Measurements from ENCODE around the gene WNT11.

WNT11 gene

DNA sequence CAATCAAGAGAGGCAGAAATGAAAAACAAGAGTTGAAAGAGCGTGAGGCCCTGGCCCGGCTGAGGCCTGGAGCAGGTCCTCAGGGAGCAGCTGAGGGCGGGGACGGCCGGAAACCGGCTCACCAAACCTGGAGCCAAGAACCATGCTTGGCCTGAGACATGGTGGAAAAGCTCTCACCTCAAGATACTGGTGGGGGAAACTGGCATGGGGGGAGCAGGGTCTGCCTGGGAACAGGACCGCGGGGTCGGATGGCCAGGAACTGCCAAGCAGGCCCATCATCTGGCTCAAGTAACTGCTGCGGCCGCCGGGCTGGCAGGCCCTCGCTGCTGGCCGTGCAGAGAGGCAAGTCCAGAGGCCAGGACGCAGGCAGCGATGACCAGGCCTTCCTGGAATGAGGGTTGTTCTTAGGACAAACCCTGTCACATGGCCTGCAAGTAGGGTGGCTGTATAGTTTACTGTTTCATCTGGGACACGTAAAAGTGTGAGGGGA, 18.9 kb upstream of the WNT11 start:
- Histone ChIP-seq H3K27ac (ENCODE audit: low read depth, low read length) (no peak overlapping the region), H3K27me3 (ENCODE audit: control insufficient read depth, insufficient read depth, low read length) (no peaks in the 10 kb centered on the region), H3K9ac (ENCODE audit: low read length) (no peak overlapping the region), H3K4me1 (ENCODE audit: control insufficient read depth, insufficient read depth, low read length) (no peaks in the 10 kb centered on the region), H3K36me3 (ENCODE audit: control insufficient read depth, insufficient read depth, low read length) (no peaks in the 10 kb centered on the region), H3K4me3 (ENCODE audit: low read length) (no peak overlapping the region)

DNA sequence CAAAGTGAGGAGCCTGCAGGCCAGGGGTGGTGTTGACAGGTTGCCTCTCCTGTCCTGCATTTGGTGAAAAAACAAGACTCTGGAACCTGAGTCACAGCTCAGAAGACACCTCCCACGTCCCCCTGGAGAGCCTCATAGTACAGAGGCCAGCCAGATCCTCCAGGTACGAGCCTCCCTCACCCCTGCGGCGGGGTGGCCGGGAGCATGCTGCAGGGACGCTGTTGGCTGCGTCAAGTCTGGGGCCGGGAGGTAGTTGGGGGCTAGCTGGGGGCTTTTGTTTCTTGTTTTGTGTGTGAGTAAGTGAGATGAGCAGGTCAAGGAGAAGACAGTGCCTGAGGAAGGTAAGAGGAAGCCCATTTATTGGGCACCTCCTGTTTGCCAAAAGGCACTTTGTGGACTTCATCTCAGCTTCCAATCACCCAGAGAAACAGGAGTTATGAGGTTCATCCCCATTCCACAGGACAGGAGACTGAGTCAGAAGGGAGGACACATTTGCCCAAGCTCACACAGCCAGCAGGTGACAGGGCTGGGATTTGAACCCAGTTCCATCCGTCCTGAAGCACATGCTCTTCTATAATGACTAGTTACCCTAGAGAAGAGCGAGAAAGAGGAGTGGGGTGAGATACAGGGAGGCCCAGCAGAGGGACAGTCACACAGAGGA, 18.3 kb upstream of the WNT11 start:
- H3K4me1 ChIP-seq (ENCODE audit: control insufficient read depth, insufficient read depth, low read length): no peaks in the 10 kb centered on the region
- H3K36me3 ChIP-seq (ENCODE audit: control insufficient read depth, insufficient read depth, low read length): no peaks in the 10 kb centered on the region
- H3K9ac ChIP-seq (ENCODE audit: low read length): no peak overlapping the region
- no peaks in the 10 kb centered on the region for H3K27me3 ChIP-seq (ENCODE audit: control insufficient read depth, insufficient read depth, low read length)
- H3K27ac ChIP-seq (ENCODE audit: low read depth, low read length): no peak overlapping the region
- H3K4me3 ChIP-seq (ENCODE audit: low read length): no peak overlapping the region

DNA sequence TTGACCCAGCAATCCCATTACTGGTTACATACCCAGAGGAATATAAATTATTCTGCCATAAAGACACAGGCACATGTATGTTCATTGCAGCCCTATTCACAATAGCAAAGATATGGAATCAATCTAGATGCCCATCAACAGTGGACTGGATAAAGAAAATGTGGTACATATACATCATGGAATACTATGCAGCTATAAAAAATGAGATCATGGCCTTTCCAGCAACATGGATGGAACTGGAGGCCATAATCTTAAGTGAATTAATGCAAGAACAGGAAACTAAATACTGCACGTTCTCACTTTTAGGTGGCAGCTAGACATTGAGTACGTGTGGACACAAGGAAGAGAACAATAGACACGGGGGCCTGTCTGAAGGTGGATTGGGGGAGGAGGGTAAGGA, 15.1 kb upstream of the WNT11 start:
- no peaks in the 10 kb centered on the region for H3K4me1 ChIP-seq (ENCODE audit: control insufficient read depth, insufficient read depth, low read length)
- H3K36me3 ChIP-seq (ENCODE audit: control insufficient read depth, insufficient read depth, low read length): no peaks in the 10 kb centered on the region
- no peak overlapping the region for H3K27ac ChIP-seq (ENCODE audit: low read depth, low read length)
- H3K4me3 ChIP-seq (ENCODE audit: low read length): no peak overlapping the region
- H3K27me3 ChIP-seq (ENCODE audit: control insufficient read depth, insufficient read depth, low read length): no peaks in the 10 kb centered on the region
- no peak overlapping the region for H3K9ac ChIP-seq (ENCODE audit: low read length)

DNA sequence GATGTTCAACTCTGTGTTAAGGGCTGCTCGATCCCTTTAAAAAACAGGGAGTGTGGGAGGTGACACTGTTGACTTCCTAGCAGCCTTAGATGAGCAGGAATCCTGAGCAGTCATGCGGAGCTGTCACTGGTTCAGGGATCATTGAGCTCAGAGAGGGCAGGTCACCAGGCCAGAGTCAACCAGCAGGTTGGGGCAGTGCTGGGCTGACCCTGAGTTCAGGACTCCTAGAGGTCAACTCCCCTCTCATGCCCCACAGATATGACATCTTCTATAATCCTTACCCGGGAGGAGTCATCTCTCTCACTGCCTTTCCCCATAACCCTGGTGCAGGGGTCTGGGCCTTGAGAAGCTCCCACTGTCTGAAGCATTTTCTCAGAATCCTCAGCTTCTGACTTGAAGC, 12.9 kb upstream of the WNT11 start:
- H3K27me3 ChIP-seq (ENCODE audit: control insufficient read depth, insufficient read depth, low read length): no peaks in the 10 kb centered on the region
- H3K27ac ChIP-seq (ENCODE audit: low read depth, low read length): no peak overlapping the region
- H3K9ac ChIP-seq (ENCODE audit: low read length): no peak overlapping the region
- H3K4me1 ChIP-seq (ENCODE audit: control insufficient read depth, insufficient read depth, low read length): no peaks in the 10 kb centered on the region
- H3K4me3 ChIP-seq (ENCODE audit: low read length): no peak overlapping the region
- H3K36me3 ChIP-seq (ENCODE audit: control insufficient read depth, insufficient read depth, low read length): no peaks in the 10 kb centered on the region

DNA sequence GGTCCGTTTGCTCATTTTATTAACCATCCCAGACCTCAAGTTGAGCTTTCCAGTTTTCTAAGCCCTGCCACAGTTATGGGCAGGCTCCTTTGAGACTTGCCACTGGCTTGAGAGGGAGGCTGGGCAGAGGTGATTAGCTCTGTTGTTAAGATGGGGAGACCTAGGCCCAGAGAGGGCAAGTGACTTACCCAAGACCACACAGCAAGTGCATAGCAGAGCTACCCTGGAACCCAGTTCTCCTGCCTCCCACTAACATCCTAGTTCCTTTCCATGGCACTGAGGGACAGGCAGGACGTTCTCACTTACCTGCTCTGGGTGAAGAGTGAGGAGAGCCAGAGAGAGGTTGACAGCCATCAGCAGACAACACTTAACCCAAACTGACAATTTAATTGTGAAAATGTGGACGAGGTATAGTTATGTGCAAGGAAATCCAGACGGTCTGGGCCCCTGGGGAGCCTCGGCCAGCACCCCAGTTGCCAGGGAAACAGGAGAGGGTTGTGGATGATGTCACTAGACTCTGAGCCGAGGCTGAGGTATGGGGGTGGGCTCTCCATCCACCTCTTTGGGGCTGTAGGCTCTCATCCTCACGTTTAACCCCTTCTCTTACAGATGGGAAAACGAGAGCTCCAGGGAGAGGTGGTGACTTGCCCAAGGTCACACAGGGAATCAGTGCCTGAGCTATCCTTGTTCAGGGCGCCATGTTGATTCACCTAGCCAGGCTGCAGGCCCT, 12.3 kb upstream of the WNT11 start:
- Histone ChIP-seq H3K27ac (ENCODE audit: low read depth, low read length) (no peak overlapping the region), H3K4me1 (ENCODE audit: control insufficient read depth, insufficient read depth, low read length) (no peaks in the 10 kb centered on the region), H3K36me3 (ENCODE audit: control insufficient read depth, insufficient read depth, low read length) (no peaks in the 10 kb centered on the region), H3K27me3 (ENCODE audit: control insufficient read depth, insufficient read depth, low read length) (no peaks in the 10 kb centered on the region), H3K9ac (ENCODE audit: low read length) (no peak overlapping the region), H3K4me3 (ENCODE audit: low read length) (no peak overlapping the region)

DNA sequence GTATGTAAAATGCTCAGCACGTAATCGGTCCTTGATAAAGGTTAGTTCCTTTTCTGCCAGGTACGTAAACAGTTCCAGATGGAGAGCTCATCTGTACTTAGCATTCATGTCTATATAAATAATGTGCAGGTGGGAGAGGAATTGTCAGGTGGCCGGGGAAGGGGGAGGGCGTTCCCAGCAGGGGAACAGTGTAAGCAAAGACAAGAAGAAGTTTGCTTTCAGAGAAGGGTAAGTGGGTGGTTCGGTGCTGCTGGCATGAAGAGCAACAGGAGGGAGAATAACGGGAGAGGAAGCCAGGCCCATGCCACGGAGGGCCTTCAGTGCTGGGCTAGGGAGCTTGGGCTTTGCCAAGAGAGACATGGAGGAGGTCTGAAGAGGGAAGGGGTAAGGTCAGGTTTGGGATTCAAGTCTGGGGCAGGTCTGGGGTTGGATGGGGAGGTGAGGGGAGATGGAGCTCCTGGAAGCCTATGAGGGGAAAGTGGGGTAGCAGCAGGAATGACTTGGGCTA, 11.4 kb upstream of the WNT11 start:
- Histone ChIP-seq H3K9ac (ENCODE audit: low read length) (no peak overlapping the region), H3K4me1 (ENCODE audit: control insufficient read depth, insufficient read depth, low read length) (no peaks in the 10 kb centered on the region), H3K27ac (ENCODE audit: low read depth, low read length) (no peak overlapping the region), H3K36me3 (ENCODE audit: control insufficient read depth, insufficient read depth, low read length) (no peaks in the 10 kb centered on the region), H3K4me3 (ENCODE audit: low read length) (no peak overlapping the region), H3K27me3 (ENCODE audit: control insufficient read depth, insufficient read depth, low read length) (no peaks in the 10 kb centered on the region)

DNA sequence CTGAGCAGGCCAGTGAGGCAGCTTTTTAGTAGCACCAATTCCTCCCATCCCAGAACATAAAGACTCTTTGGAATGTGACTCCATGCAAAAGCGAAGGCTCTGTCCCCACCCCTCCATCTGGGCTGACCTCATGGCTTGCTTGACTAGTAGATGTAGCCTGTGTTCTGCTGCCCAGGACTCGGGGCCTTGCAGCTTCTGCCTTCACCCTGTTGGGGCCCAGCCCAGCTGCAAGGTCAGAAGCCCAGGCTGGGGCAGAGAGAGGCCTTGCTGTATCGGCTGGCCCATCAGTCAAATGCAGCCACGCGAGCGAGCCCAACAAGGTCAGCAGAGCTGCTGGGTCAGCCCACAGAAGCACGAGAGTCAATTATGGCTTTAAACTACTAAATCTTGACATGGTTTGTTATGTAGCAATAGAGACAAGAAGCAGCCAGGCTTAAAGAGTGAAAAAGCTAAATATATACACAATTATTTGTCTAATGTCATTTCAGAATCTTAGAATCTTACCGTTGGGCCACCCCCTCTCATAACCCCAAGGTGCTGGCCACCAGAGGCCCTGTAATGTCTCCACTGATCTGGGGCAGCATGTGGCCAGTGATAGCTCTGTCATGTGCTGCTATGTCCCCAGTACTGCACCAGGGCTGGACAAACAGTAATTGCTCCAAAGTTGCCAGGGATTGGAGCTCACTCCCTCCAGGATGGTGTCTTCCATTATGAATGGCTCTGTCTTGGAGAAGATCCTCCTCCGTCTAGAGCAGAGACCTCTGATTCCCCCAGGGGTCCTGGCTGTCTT, 10.4 kb upstream of the WNT11 start:
- peaks cover 1% of the 10 kb centered on the region for H3K27me3 ChIP-seq (ENCODE audit: control insufficient read depth, insufficient read depth, low read length)
- H3K36me3 ChIP-seq (ENCODE audit: control insufficient read depth, insufficient read depth, low read length): no peaks in the 10 kb centered on the region
- no peak overlapping the region for H3K9ac ChIP-seq (ENCODE audit: low read length)
- H3K4me3 ChIP-seq (ENCODE audit: low read length): no peak overlapping the region
- no peaks in the 10 kb centered on the region for H3K4me1 ChIP-seq (ENCODE audit: control insufficient read depth, insufficient read depth, low read length)
- H3K27ac ChIP-seq (ENCODE audit: low read depth, low read length): no peak overlapping the region

DNA sequence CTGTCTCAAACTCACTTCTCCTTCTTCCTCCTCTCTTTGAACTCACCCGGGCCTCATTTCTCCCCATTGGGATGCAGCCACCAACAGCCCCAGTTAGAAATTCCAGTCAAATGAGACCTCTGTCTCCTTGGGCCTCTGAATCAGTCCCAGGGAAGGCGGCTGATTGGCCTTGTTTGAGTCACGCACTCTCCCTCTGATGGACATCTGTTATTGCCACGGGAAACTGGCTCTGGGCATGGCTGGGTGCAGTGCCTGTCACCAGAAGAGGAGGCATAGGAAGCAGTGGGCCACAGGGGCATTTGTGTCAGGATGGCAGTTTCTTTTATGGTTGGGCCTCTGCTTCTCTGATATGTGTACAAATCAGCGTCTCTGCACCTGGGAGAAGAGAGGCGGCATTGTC, 9.6 kb upstream of the WNT11 start:
- Histone ChIP-seq H3K27ac (ENCODE audit: low read depth, low read length) (no peak overlapping the region), H3K4me3 (ENCODE audit: low read length) (no peak overlapping the region), H3K9ac (ENCODE audit: low read length) (no peak overlapping the region), H3K4me1 (ENCODE audit: control insufficient read depth, insufficient read depth, low read length) (no peaks in the 10 kb centered on the region), H3K36me3 (ENCODE audit: control insufficient read depth, insufficient read depth, low read length) (no peaks in the 10 kb centered on the region), H3K27me3 (ENCODE audit: control insufficient read depth, insufficient read depth, low read length) (peaks cover 8% of the 10 kb centered on the region)

DNA sequence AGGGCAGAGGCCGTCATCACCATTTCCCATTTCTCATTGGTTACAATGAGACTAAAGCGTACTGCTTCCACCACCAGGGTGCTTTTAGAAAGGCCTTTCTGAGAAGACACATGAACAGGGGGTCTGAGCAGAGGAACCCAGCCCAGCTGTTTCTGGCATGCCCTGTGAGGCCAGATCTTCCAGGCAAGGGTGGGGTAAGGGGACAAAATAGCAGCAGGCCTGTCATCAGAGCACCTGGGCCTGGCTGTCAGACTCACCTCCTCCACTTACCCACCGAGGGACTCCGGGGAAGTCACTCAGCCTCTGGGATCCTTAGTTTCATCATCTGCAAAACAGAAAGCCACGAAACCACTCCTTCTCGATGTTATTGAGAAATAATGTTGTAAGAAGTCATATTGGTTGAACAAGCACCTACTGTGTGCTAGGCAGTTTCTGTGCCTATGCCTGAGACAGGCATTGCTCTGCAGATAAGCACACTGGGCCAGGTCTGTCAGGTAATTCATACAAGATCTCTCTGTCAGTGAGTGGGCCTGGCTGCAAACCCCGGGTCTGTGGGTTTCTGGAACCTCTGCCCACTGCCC, 8.8 kb upstream of the WNT11 start:
- no peak overlapping the region for H3K4me3 ChIP-seq (ENCODE audit: low read length)
- H3K4me1 ChIP-seq (ENCODE audit: control insufficient read depth, insufficient read depth, low read length): no peaks in the 10 kb centered on the region
- H3K27ac ChIP-seq (ENCODE audit: low read depth, low read length): no peak overlapping the region
- no peak overlapping the region for H3K9ac ChIP-seq (ENCODE audit: low read length)
- no peaks in the 10 kb centered on the region for H3K36me3 ChIP-seq (ENCODE audit: control insufficient read depth, insufficient read depth, low read length)
- H3K27me3 ChIP-seq (ENCODE audit: control insufficient read depth, insufficient read depth, low read length): peaks cover 11% of the 10 kb centered on the region

DNA sequence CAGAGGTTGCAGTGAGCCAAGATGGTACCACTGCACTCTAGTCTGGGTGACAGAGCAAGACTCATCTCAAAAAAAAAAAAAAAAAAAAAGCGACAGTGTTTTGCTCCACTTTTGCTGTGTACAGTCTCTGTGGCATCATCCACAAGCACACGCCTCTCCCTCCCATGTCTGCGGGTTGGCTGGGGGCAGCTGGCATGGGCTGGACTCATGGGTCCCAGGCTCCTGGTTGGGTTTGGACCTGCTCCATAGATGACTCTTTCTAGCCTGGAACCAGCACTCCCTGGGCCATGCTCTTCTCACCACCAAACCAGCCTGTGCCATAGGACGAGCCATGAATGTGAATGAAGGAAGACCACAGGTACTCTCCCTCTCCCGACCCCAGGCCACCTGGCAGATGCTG, 7.9 kb upstream of the WNT11 start:
- H3K4me3 ChIP-seq (ENCODE audit: low read length): no peak overlapping the region
- no peaks in the 10 kb centered on the region for H3K4me1 ChIP-seq (ENCODE audit: control insufficient read depth, insufficient read depth, low read length)
- peaks cover 11% of the 10 kb centered on the region for H3K27me3 ChIP-seq (ENCODE audit: control insufficient read depth, insufficient read depth, low read length)
- H3K27ac ChIP-seq (ENCODE audit: low read depth, low read length): no peak overlapping the region
- no peaks in the 10 kb centered on the region for H3K36me3 ChIP-seq (ENCODE audit: control insufficient read depth, insufficient read depth, low read length)
- no peak overlapping the region for H3K9ac ChIP-seq (ENCODE audit: low read length)

DNA sequence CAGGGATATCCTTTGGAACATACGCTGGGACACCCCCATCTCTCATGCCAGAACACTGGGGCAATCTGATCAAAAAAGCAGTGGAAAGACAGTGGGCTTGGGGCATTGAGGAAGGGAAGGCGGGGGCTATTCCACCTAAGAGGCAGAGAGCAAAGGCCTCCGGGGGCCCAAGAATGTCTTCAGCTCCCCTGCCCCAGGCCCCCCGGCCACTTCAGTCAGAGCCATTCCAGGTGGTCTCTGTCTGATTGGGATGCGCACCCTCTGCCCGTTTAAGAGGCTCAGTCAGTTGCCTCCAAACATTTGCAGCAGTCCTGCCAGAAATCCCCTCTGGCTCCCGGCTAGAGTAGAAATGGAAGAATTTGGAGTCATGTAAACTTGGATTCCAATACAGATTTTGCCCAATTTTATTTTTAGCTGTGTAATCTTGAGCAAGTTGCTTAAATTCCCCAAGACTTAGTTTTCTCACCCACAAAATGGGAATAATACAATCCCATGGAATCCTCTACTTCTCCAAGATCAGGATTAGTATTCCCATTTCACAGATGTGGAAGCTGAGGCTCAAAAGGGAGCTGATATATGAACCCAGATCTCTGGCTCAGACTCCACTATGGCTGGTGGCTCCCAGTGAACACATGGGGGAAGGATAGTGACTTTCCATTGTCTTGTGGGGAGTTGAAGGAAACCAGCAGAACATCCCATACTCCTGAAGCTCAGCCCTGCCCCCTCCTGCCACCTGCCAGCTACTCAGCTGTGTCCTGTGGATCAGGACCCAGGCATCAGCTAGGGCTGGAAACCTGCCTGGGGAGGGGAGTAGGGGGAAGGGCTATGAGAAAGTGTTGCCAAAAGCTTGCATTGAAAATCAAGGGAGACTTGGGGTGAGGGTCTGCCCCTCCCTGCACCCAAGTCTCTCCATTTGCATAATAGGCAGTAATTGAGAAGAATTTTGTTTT, 6.1 kb upstream of the WNT11 start:
- Histone ChIP-seq H3K4me1 (ENCODE audit: control insufficient read depth, insufficient read depth, low read length) (peaks cover 6% of the 10 kb centered on the region), H3K4me3 (ENCODE audit: low read length) (no peak overlapping the region), H3K27me3 (ENCODE audit: control insufficient read depth, insufficient read depth, low read length) (peaks cover 11% of the 10 kb centered on the region)

More for the DNA sequence above, 6.1 kb upstream of the WNT11 start:
- Histone ChIP-seq H3K9ac (ENCODE audit: low read length) (no peak overlapping the region), H3K27ac (ENCODE audit: low read depth, low read length) (no peak overlapping the region), H3K36me3 (ENCODE audit: control insufficient read depth, insufficient read depth, low read length) (no peaks in the 10 kb centered on the region)

All from rectal smooth muscle tissue (tissue), 1 donor.